Measurements from ENCODE around the gene RAB28.

DNA sequence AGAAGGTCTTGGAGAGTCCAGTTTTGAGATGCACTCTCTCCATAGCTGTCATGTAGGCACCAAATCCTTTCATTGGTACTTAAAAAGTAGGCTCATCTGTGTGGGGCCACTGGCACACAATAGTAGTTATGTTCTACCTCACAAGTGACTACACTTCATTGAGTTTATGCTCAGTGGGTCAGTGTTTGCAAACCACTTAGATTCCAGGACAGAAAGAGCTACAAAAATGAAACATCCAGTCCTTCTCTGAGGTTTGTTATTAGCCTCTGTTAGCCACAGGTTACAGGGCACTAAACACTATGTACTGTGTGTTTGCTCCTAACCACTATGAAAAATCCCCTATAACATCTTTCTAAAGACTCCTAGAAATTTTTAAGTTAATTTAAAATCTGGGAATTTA, 13.8 kb downstream of the RAB28 start:
- TF ChIP-seq FOXP2 (optimal IDR thresholded peaks at IDR 0.05; ENCODE audit: borderline replicate concordance, extremely low read depth, extremely low read length, insufficient read depth) (no peak), POLR2AphosphoS5 (IDR thresholded peaks at IDR 0.05; ENCODE audit: low read depth, low read length) (no peak), SIN3A (IDR thresholded peaks at IDR 0.05; ENCODE audit: borderline replicate concordance, insufficient read depth, low read length) (no peak)
- TF ChIP-seq, protein P1, sequence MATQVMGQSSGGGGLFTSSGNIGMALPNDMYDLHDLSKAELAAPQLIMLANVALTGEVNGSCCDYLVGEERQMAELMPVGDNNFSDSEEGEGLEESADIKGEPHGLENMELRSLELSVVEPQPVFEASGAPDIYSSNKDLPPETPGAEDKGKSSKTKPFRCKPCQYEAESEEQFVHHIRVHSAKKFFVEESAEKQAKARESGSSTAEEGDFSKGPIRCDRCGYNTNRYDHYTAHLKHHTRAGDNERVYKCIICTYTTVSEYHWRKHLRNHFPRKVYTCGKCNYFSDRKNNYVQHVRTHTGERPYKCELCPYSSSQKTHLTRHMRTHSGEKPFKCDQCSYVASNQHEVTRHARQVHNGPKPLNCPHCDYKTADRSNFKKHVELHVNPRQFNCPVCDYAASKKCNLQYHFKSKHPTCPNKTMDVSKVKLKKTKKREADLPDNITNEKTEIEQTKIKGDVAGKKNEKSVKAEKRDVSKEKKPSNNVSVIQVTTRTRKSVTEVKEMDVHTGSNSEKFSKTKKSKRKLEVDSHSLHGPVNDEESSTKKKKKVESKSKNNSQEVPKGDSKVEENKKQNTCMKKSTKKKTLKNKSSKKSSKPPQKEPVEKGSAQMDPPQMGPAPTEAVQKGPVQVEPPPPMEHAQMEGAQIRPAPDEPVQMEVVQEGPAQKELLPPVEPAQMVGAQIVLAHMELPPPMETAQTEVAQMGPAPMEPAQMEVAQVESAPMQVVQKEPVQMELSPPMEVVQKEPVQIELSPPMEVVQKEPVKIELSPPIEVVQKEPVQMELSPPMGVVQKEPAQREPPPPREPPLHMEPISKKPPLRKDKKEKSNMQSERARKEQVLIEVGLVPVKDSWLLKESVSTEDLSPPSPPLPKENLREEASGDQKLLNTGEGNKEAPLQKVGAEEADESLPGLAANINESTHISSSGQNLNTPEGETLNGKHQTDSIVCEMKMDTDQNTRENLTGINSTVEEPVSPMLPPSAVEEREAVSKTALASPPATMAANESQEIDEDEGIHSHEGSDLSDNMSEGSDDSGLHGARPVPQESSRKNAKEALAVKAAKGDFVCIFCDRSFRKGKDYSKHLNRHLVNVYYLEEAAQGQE (IDR thresholded peaks at IDR 0.05; ENCODE audit: insufficient read depth in 1 of 2, low read depth in 2 of 2, low read length in 2 of 2), result no peak
